DOHH2 (cell line): ENCODE data around the gene STYX.

Source experiments
- H3F3A ChIP-seq: fragments of 200-600 bp; sonication (generic), shearing (Covaris generic); 2 replicates; pipeline ENCODE4 v1.6.0; 2016; ENCODE audit warnings: antibody characterized with exemption, mild to moderate bottlenecking; ENCODE audit not compliant: control insufficient read depth, insufficient read depth
- H3K27ac ChIP-seq: fragments of 200-600 bp; sonication (generic); 2 replicates; pipeline ENCODE4 v1.5.1; 2014; ENCODE audit warnings: low read depth, mild to moderate bottlenecking, low read length, moderate library complexity
- H3K27me3 ChIP-seq: fragments of 200-600 bp; sonication (generic); 2 replicates; pipeline ENCODE4 v1.6.1; 2014; ENCODE audit warnings: mild to moderate bottlenecking, low read length, mixed read lengths; ENCODE audit not compliant: control insufficient read depth
- H3K36me3 ChIP-seq: fragments of 200-600 bp; sonication (generic); 2 replicates; pipeline ENCODE4 v1.6.1; 2014; ENCODE audit warnings: mild to moderate bottlenecking, low read length, moderate library complexity, mixed read lengths; ENCODE audit not compliant: control insufficient read depth
- H3K4me1 ChIP-seq: fragments of 200-600 bp; sonication (generic); 2 replicates; pipeline ENCODE4 v1.6.1; 2014; ENCODE audit warnings: mild to moderate bottlenecking, low read length, mixed read lengths; ENCODE audit not compliant: control insufficient read depth
- H3K4me2 ChIP-seq: fragments of 200-600 bp; sonication (generic); 2 replicates; pipeline ENCODE4 v1.6.0; 2014; ENCODE audit warnings: mild to moderate bottlenecking, low read length, moderate library complexity
- H3K4me3 ChIP-seq: fragments of 200-600 bp; sonication (generic); 2 replicates; pipeline ENCODE4 v1.5.1; 2014; ENCODE audit warnings: mild to moderate bottlenecking, low read length, mixed read lengths
- H3K79me2 ChIP-seq: fragments of 200-600 bp; sonication (generic); 2 replicates; pipeline ENCODE4 v1.6.1; 2014; ENCODE audit warnings: mild to moderate bottlenecking, low read length, mixed read lengths; ENCODE audit not compliant: control insufficient read depth
- H3K9me2 ChIP-seq: fragments of 200-600 bp; sonication (generic); replicated peaks from 2 replicates; pipeline ENCODE4 v1.6.1; 2014; ENCODE audit warnings: mild to moderate bottlenecking, low read length, mixed read lengths; ENCODE audit not compliant: control insufficient read depth
- H3K9me3 ChIP-seq: fragments of 200-600 bp; sonication (generic); 2 replicates; pipeline ENCODE4 v1.6.1; 2014; ENCODE audit warnings: antibody characterized with exemption, low read length, mixed read lengths; ENCODE audit not compliant: control insufficient read depth, insufficient read depth
- H4K20me1 ChIP-seq: fragments of 200-600 bp; sonication (generic); 2 replicates; pipeline ENCODE4 v1.6.0; 2014; ENCODE audit warnings: low read depth, mild to moderate bottlenecking, antibody characterized with exemption, low read length, moderate library complexity; ENCODE audit not compliant: control insufficient read depth, insufficient read depth
- CTCF ChIP-seq: fragments of 200-600 bp; sonication (generic); IDR thresholded peaks from one replicate; pipeline ENCODE4 v1.5.1; 2014; ENCODE audit warnings: antibody characterized with exemption, mild to moderate bottlenecking, low read depth, low read length; ENCODE audit not compliant: poor library complexity, severe bottlenecking
- EZH2phosphoT487 ChIP-seq: fragments of 200-600 bp; sonication (generic); IDR thresholded peaks from 2 replicates; pipeline ENCODE4 v1.6.1; 2017; ENCODE audit warnings: borderline replicate concordance, mild to moderate bottlenecking, antibody characterized with exemption, low read length, moderate library complexity, mixed read lengths

STYX gene

GRCh38 chr14:52693532-52693931 lies 36.4 kb upstream of the STYX start:
- H3K4me1 ChIP-seq = peaks cover 25% of the 10 kb centered on the region
- H3K79me2 ChIP-seq = peaks cover 68% of the 10 kb centered on the region
- no peak overlapping the region for H3K4me3 ChIP-seq

GRCh38 chr14:52694761-52695480 lies 35.0 kb upstream of the STYX start:
- Histone ChIP-seq H3K4me2 (peak overlapping the region; percentile 88), H3K27me3 (no peaks in the 10 kb centered on the region), H3K4me3 (peak overlapping the region; percentile 88), H3K36me3 (peaks cover 16% of the 10 kb centered on the region; the same call in 1 of the 2 replicates), H3F3A (peaks cover 3% of the 10 kb centered on the region; the same call in 1 of the 2 replicates), H3K27ac (peak overlapping the region; percentile 50), H3K9me3 (no peaks in the 10 kb centered on the region), H3K4me1 (peaks cover 36% of the 10 kb centered on the region), H3K9me2 (no peaks in the 10 kb centered on the region), H4K20me1 (no peaks in the 10 kb centered on the region), H3K79me2 (peaks cover 55% of the 10 kb centered on the region)
- no peak for TF ChIP-seq EZH2phosphoT487
- TF ChIP-seq CTCF = no peak

More at GRCh38 chr14:52693532-52693931, 36.4 kb upstream of the STYX start:
- Histone ChIP-seq H3K9me2 (no peaks in the 10 kb centered on the region), H3K36me3 (peaks cover 16% of the 10 kb centered on the region; the same call in 1 of the 2 replicates), H3K27me3 (no peaks in the 10 kb centered on the region), H3F3A (peaks cover 3% of the 10 kb centered on the region; the same call in 1 of the 2 replicates), H4K20me1 (no peaks in the 10 kb centered on the region), H3K4me2 (peak overlapping the region; percentile 88), H3K9me3 (no peaks in the 10 kb centered on the region), H3K27ac (no peak overlapping the region)
- TF ChIP-seq EZH2phosphoT487 = no peak
- TF ChIP-seq CTCF = no peak

- H3K9me2 ChIP-seq = no peaks in the 10 kb centered on the region
- no peaks in the 10 kb centered on the region for H3K9me3 ChIP-seq
- peaks cover 43% of the 10 kb centered on the region for H3K4me1 ChIP-seq
- peak within 1 kb of the TSS; percentile 88 for H3K4me2 ChIP-seq
- H3K27me3 ChIP-seq = no peaks in the 10 kb centered on the region
- peak within 1 kb of the TSS; percentile 50 for H3K27ac ChIP-seq
- H3K36me3 ChIP-seq = peaks cover 16% of the 10 kb centered on the region; the same call in 1 of the 2 replicates
- TF ChIP-seq EZH2phosphoT487 = no peak
- peak; percentile 15 for TF ChIP-seq CTCF
- peaks cover 48% of the 10 kb centered on the region for H3K79me2 ChIP-seq
- H3F3A ChIP-seq = peaks cover 3% of the 10 kb centered on the region; the same call in 1 of the 2 replicates
- H3K4me3 ChIP-seq = peak within 1 kb of the TSS; percentile 88
- no peaks in the 10 kb centered on the region for H4K20me1 ChIP-seq
These were observed 34.4 kb upstream of the STYX start, which contains the start of gene ERO1A for GRCh38 chr14:52695481-52696091. Gene ERO1A (minus strand): TSS chr14:52695558. CDS start chr14:52695481, 77 bp downstream.
